ENCODE results near the gene LRRC61.

The LRRC61 gene

GRCh38 chr7:150368884-150369747 lies 46.0 kb downstream of the LRRC61 start:
- Histone ChIP-seq H3K27me3 (ENCODE audit: control insufficient read depth in 5 of 5, insufficient read depth in 4 of 5, low read length in 5 of 5) (no peaks in the 10 kb centered on the region), H3K9me3 (ENCODE audit: control insufficient read depth in 5 of 5, low read length in 5 of 5) (no peaks in the 10 kb centered on the region), H3K4me3 (ENCODE audit: low read depth in 1 of 5, low read length in 5 of 5) (peak overlapping the region; percentile 69 to 90 (median 84)), H3K27ac (ENCODE audit: low read depth, low read length) (peak overlapping the region; percentile 94), H3K4me1 (ENCODE audit: control insufficient read depth in 5 of 5, insufficient read depth in 5 of 5, low read length in 5 of 5) (peaks cover 11 to 56% (median 45%) of the 10 kb centered on the region in 5 donors), H3K9ac (ENCODE audit: low read length in 5 of 5) (peak overlapping the region; percentile 79 to 94 (median 91)), H3K36me3 (ENCODE audit: control insufficient read depth in 5 of 5, insufficient read depth in 5 of 5, low read length in 5 of 5) (peaks cover 0 to 39% (median 34%) of the 10 kb centered on the region in 5 donors)

- Histone ChIP-seq H3K27me3 (ENCODE audit: control insufficient read depth in 5 of 5, insufficient read depth in 4 of 5, low read length in 5 of 5) (no peaks in the 10 kb centered on the region), H3K27ac (ENCODE audit: low read depth, low read length) (peak overlapping the region; percentile 94), H3K4me1 (ENCODE audit: control insufficient read depth in 5 of 5, insufficient read depth in 5 of 5, low read length in 5 of 5) (peaks cover 11 to 54% (median 41%) of the 10 kb centered on the region in 5 donors), H3K9ac (ENCODE audit: low read length in 5 of 5) (peak overlapping the region; percentile 79 to 94 (median 91)), H3K9me3 (ENCODE audit: control insufficient read depth in 5 of 5, low read length in 5 of 5) (no peaks in the 10 kb centered on the region), H3K36me3 (ENCODE audit: control insufficient read depth in 5 of 5, insufficient read depth in 5 of 5, low read length in 5 of 5) (peaks cover 0 to 44% (median 37%) of the 10 kb centered on the region in 5 donors), H3K4me3 (ENCODE audit: low read depth in 1 of 5, low read length in 5 of 5) (peak overlapping the region; percentile 69 to 90 (median 84))
Observed at GRCh38 chr7:150369748-150370501, 46.8 kb downstream of the LRRC61 start.

GRCh38 chr7:150370612-150371071 lies 47.5 kb downstream of the LRRC61 start:
- Histone ChIP-seq H3K4me3 (ENCODE audit: low read depth in 1 of 5, low read length in 5 of 5) (peak overlapping the region in 2 of 5 donors; percentile 69 to 84), H3K9ac (ENCODE audit: low read length in 5 of 5) (peak overlapping the region in 3 of 5 donors; percentile 29 to 94 (median 92))

GRCh38 chr7:150371131-150371995 lies 48.2 kb downstream of the LRRC61 start:
- H3K9me3 ChIP-seq (ENCODE audit: control insufficient read depth in 5 of 5, low read length in 5 of 5), result no peaks in the 10 kb centered on the region

More at GRCh38 chr7:150370612-150371071, 47.5 kb downstream of the LRRC61 start:
- Histone ChIP-seq H3K36me3 (ENCODE audit: control insufficient read depth in 5 of 5, insufficient read depth in 5 of 5, low read length in 5 of 5) (peaks cover 0 to 44% (median 37%) of the 10 kb centered on the region in 5 donors), H3K4me1 (ENCODE audit: control insufficient read depth in 5 of 5, insufficient read depth in 5 of 5, low read length in 5 of 5) (peaks cover 11 to 54% (median 41%) of the 10 kb centered on the region in 5 donors), H3K27ac (ENCODE audit: low read depth, low read length) (peak overlapping the region; percentile 94), H3K9me3 (ENCODE audit: control insufficient read depth in 5 of 5, low read length in 5 of 5) (no peaks in the 10 kb centered on the region), H3K27me3 (ENCODE audit: control insufficient read depth in 5 of 5, insufficient read depth in 4 of 5, low read length in 5 of 5) (no peaks in the 10 kb centered on the region)

GRCh38 chr7:150371996-150372270 lies 48.8 kb downstream of the LRRC61 start:
- Histone ChIP-seq H3K27ac (ENCODE audit: low read depth, low read length) (no peak overlapping the region), H3K4me1 (ENCODE audit: control insufficient read depth in 5 of 5, insufficient read depth in 5 of 5, low read length in 5 of 5) (peaks cover 11 to 54% (median 44%) of the 10 kb centered on the region in 5 donors), H3K27me3 (ENCODE audit: control insufficient read depth in 5 of 5, insufficient read depth in 4 of 5, low read length in 5 of 5) (no peaks in the 10 kb centered on the region), H3K9ac (ENCODE audit: low read length in 5 of 5) (no peak overlapping the region), H3K36me3 (ENCODE audit: control insufficient read depth in 5 of 5, insufficient read depth in 5 of 5, low read length in 5 of 5) (peaks cover 0 to 44% (median 37%) of the 10 kb centered on the region in 5 donors), H3K4me3 (ENCODE audit: low read depth in 1 of 5, low read length in 5 of 5) (no peak overlapping the region), H3K9me3 (ENCODE audit: control insufficient read depth in 5 of 5, low read length in 5 of 5) (no peaks in the 10 kb centered on the region)

More at GRCh38 chr7:150371131-150371995, 48.2 kb downstream of the LRRC61 start:
- Histone ChIP-seq H3K4me3 (ENCODE audit: low read depth in 1 of 5, low read length in 5 of 5) (no peak overlapping the region), H3K36me3 (ENCODE audit: control insufficient read depth in 5 of 5, insufficient read depth in 5 of 5, low read length in 5 of 5) (peaks cover 0 to 44% (median 37%) of the 10 kb centered on the region in 5 donors), H3K4me1 (ENCODE audit: control insufficient read depth in 5 of 5, insufficient read depth in 5 of 5, low read length in 5 of 5) (peaks cover 11 to 54% (median 41%) of the 10 kb centered on the region in 5 donors), H3K9ac (ENCODE audit: low read length in 5 of 5) (peak overlapping the region in 1 of 5 donors; percentile 29), H3K27ac (ENCODE audit: low read depth, low read length) (peak overlapping the region; percentile 94), H3K27me3 (ENCODE audit: control insufficient read depth in 5 of 5, insufficient read depth in 4 of 5, low read length in 5 of 5) (no peaks in the 10 kb centered on the region)

- Histone ChIP-seq H3K36me3 (ENCODE audit: control insufficient read depth in 5 of 5, insufficient read depth in 5 of 5, low read length in 5 of 5) (peaks cover 0 to 44% (median 37%) of the 10 kb centered on the region in 5 donors), H3K27me3 (ENCODE audit: control insufficient read depth in 5 of 5, insufficient read depth in 4 of 5, low read length in 5 of 5) (no peaks in the 10 kb centered on the region), H3K27ac (ENCODE audit: low read depth, low read length) (no peak overlapping the region), H3K9ac (ENCODE audit: low read length in 5 of 5) (peak overlapping the region in 2 of 5 donors; percentile 2 to 38), H3K4me1 (ENCODE audit: control insufficient read depth in 5 of 5, insufficient read depth in 5 of 5, low read length in 5 of 5) (peaks cover 11 to 53% (median 44%) of the 10 kb centered on the region in 5 donors), H3K4me3 (ENCODE audit: low read depth in 1 of 5, low read length in 5 of 5) (no peak overlapping the region), H3K9me3 (ENCODE audit: control insufficient read depth in 5 of 5, low read length in 5 of 5) (no peaks in the 10 kb centered on the region)
Observed at GRCh38 chr7:150372271-150373048, 49.3 kb downstream of the LRRC61 start.

- H3K36me3 ChIP-seq (ENCODE audit: control insufficient read depth in 5 of 5, insufficient read depth in 5 of 5, low read length in 5 of 5), result peaks cover 0 to 44% (median 37%) of the 10 kb centered on the region in 5 donors
- peak overlapping the region in 3 of 5 donors; percentile 2 to 38 (median 20) for H3K9ac ChIP-seq (ENCODE audit: low read length in 5 of 5)
- H3K27ac ChIP-seq (ENCODE audit: low read depth, low read length), result peak overlapping the region; percentile 39
- H3K4me3 ChIP-seq (ENCODE audit: low read depth in 1 of 5, low read length in 5 of 5), result no peak overlapping the region
- H3K4me1 ChIP-seq (ENCODE audit: control insufficient read depth in 5 of 5, insufficient read depth in 5 of 5, low read length in 5 of 5), result peaks cover 11 to 49% (median 46%) of the 10 kb centered on the region in 5 donors
- no peaks in the 10 kb centered on the region for H3K27me3 ChIP-seq (ENCODE audit: control insufficient read depth in 5 of 5, insufficient read depth in 4 of 5, low read length in 5 of 5)
- no peaks in the 10 kb centered on the region for H3K9me3 ChIP-seq (ENCODE audit: control insufficient read depth in 5 of 5, low read length in 5 of 5)
Observed at GRCh38 chr7:150373049-150373801, 50.1 kb downstream of the LRRC61 start.

- Histone ChIP-seq H3K4me1 (ENCODE audit: control insufficient read depth in 5 of 5, insufficient read depth in 5 of 5, low read length in 5 of 5) (peaks cover 11 to 52% (median 49%) of the 10 kb centered on the region in 5 donors), H3K4me3 (ENCODE audit: low read depth in 1 of 5, low read length in 5 of 5) (no peak overlapping the region), H3K9me3 (ENCODE audit: control insufficient read depth in 5 of 5, low read length in 5 of 5) (no peaks in the 10 kb centered on the region), H3K36me3 (ENCODE audit: control insufficient read depth in 5 of 5, insufficient read depth in 5 of 5, low read length in 5 of 5) (peaks cover 0 to 44% (median 37%) of the 10 kb centered on the region in 5 donors), H3K27ac (ENCODE audit: low read depth, low read length) (no peak overlapping the region), H3K27me3 (ENCODE audit: control insufficient read depth in 5 of 5, insufficient read depth in 4 of 5, low read length in 5 of 5) (no peaks in the 10 kb centered on the region), H3K9ac (ENCODE audit: low read length in 5 of 5) (peak overlapping the region in 2 of 5 donors; percentile 20)
Observed at GRCh38 chr7:150374026-150374425, 50.9 kb downstream of the LRRC61 start.

All from subcutaneous abdominal adipose tissue (tissue), 5 donors.